ENCODE results near the gene IVD. TPM values are rescaled to one million over a fixed set of nuclear protein-coding genes. Genes with fewer than 3 reads are reported as not detected.

The IVD gene
- total RNA-seq, 1 donor from 2014 or later = 18.0 TPM

GRCh38 chr15:40361640-40362039 is 44.0 kb upstream of the IVD start:
- Mint-ChIP-seq H3K27me3 (ENCODE audit: insufficient read depth, low read depth) (peaks cover 44% of the 10 kb centered on the region), H3K9me3 (no peaks in the 10 kb centered on the region), H3K4me1 (peaks cover 7% of the 10 kb centered on the region), H3K4me3 (no peak overlapping the region), H3K27ac (no peak overlapping the region), H3K36me3 (no peaks in the 10 kb centered on the region)
- H3K36me3 ChIP-seq = no peaks in the 10 kb centered on the region
- no peak overlapping the region for H3K27ac ChIP-seq
- no peak for DNase-seq (ENCODE audit: low spot score)
- H3K9me3 ChIP-seq (ENCODE audit: low read depth) = no peaks in the 10 kb centered on the region
- no peaks in the 10 kb centered on the region for H3K79me2 ChIP-seq (ENCODE audit: low read depth)
- peaks cover 73% of the 10 kb centered on the region for H3K27me3 ChIP-seq
- H3K9ac ChIP-seq = no peak overlapping the region
- no peak overlapping the region for H3K4me2 ChIP-seq
- peaks cover 25% of the 10 kb centered on the region for H3F3A ChIP-seq (ENCODE audit: low read depth)
- peaks cover 8% of the 10 kb centered on the region for H3K4me1 ChIP-seq
- H4K20me1 ChIP-seq (ENCODE audit: low read depth) = peaks cover 11% of the 10 kb centered on the region
- no peak overlapping the region for H3K4me3 ChIP-seq
- H2AFZ ChIP-seq (replicated peaks) = no peak overlapping the region
- TF ChIP-seq CTCF (IDR thresholded peaks at IDR 0.05) = no peak
- no peak for TF ChIP-seq EZH2 (IDR thresholded peaks at IDR 0.05)
- no peak for TF ChIP-seq EZH2phosphoT487 (IDR thresholded peaks at IDR 0.05)

DNA sequence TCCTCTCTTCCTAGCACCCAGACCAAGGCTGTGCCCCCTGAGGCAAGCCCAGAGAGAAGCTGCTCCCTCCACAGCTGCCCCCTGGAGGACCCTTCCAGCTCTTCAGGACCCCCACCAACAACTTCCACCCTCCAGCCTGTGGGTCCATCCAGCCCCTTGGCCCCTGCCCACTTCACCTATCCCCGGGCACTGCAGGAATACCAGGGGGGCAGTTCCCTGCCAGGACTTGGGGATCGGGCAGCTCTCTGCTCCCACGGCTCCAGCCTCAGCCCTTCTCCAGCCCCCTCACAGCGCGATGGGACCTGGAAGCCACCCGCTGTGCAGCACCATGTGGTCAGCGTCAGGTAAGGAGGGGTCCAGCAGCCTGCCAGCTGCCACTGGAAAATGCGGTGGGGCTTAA is 42.0 kb upstream of the IVD start:
- no peak overlapping the region for H3K9ac ChIP-seq
- H3K79me2 ChIP-seq (ENCODE audit: low read depth) = no peaks in the 10 kb centered on the region
- H2AFZ ChIP-seq (replicated peaks) = no peak overlapping the region
- H3K9me3 ChIP-seq (ENCODE audit: low read depth) = no peaks in the 10 kb centered on the region
- DNase-seq (ENCODE audit: low spot score) = no peak
- no peak overlapping the region for H3K27ac ChIP-seq
- H3K27me3 ChIP-seq = peaks cover 75% of the 10 kb centered on the region
- TF ChIP-seq EZH2 (IDR thresholded peaks at IDR 0.05) = no peak
- TF ChIP-seq CTCF (IDR thresholded peaks at IDR 0.05) = no peak
- TF ChIP-seq EZH2phosphoT487 (IDR thresholded peaks at IDR 0.05) = no peak
- Mint-ChIP-seq H3K27ac (no peak overlapping the region), H3K36me3 (no peaks in the 10 kb centered on the region), H3K9me3 (no peaks in the 10 kb centered on the region), H3K27me3 (ENCODE audit: insufficient read depth, low read depth) (peaks cover 47% of the 10 kb centered on the region), H3K4me1 (peaks cover 4% of the 10 kb centered on the region), H3K4me3 (no peak overlapping the region)
- peaks cover 5% of the 10 kb centered on the region for H3K4me1 ChIP-seq
- no peaks in the 10 kb centered on the region for H3K36me3 ChIP-seq
- H4K20me1 ChIP-seq (ENCODE audit: low read depth) = peaks cover 7% of the 10 kb centered on the region
- peaks cover 8% of the 10 kb centered on the region for H3F3A ChIP-seq (ENCODE audit: low read depth)
- no peak overlapping the region for H3K4me2 ChIP-seq
- no peak overlapping the region for H3K4me3 ChIP-seq

GRCh38 chr15:40364251-40364650 is 41.3 kb upstream of the IVD start:
- peaks cover 75% of the 10 kb centered on the region for H3K27me3 ChIP-seq
- Mint-ChIP-seq H3K27me3 (ENCODE audit: insufficient read depth, low read depth) (peaks cover 45% of the 10 kb centered on the region), H3K4me1 (peaks cover 3% of the 10 kb centered on the region), H3K4me3 (no peak overlapping the region), H3K9me3 (no peaks in the 10 kb centered on the region), H3K27ac (no peak overlapping the region), H3K36me3 (no peaks in the 10 kb centered on the region)
- H3K4me1 ChIP-seq = no peaks in the 10 kb centered on the region
- no peaks in the 10 kb centered on the region for H3K36me3 ChIP-seq
- no peak for TF ChIP-seq CTCF (IDR thresholded peaks at IDR 0.05)
- TF ChIP-seq EZH2phosphoT487 (IDR thresholded peaks at IDR 0.05) = no peak
- TF ChIP-seq EZH2 (IDR thresholded peaks at IDR 0.05) = no peak
- H2AFZ ChIP-seq (replicated peaks) = no peak overlapping the region
- no peak overlapping the region for H3K27ac ChIP-seq
- peaks cover 1% of the 10 kb centered on the region for H3F3A ChIP-seq (ENCODE audit: low read depth)
- no peak for DNase-seq (ENCODE audit: low spot score)
- peaks cover 4% of the 10 kb centered on the region for H4K20me1 ChIP-seq (ENCODE audit: low read depth)
- H3K9ac ChIP-seq = no peak overlapping the region
- H3K4me2 ChIP-seq = no peak overlapping the region
- H3K79me2 ChIP-seq (ENCODE audit: low read depth) = no peaks in the 10 kb centered on the region
- no peak overlapping the region for H3K4me3 ChIP-seq
- no peaks in the 10 kb centered on the region for H3K9me3 ChIP-seq (ENCODE audit: low read depth)
